Thyroid gland (tissue), 4 donors: ENCODE data around the gene FGFR4. TPM values are rescaled to one million over a fixed set of nuclear protein-coding genes. Genes with fewer than 3 reads are reported as not detected.
A peak's percentile ranks its signal among the peaks of the same experiment; 100 is the strongest.

Experiments used
- DNase-seq, 2 donors: peaks; one replicate each; pipeline ENCODE4 v3.0.0-alpha.2; 2019
- H3K27ac ChIP-seq, 3 donors: fragments of 200-600 bp; sonication (generic); 1 replicate in 2 of 3; 2 replicates in 1 of 3; pipeline ENCODE4 v1.5.1; 2016 to 2019; ENCODE audit warnings: mild to moderate bottlenecking in 1 of 3, moderate library complexity in 1 of 3
- H3K27me3 ChIP-seq: fragments of 200-600 bp; sonication (generic); one replicate; pipeline ENCODE4 v1.5.1; 2019
- H3K36me3 ChIP-seq, 2 donors: fragments of 200-600 bp; sonication (generic); one replicate each; pipeline ENCODE4 v1.5.1; 2016 to 2019
- H3K4me1 ChIP-seq, 2 donors: fragments of 200-600 bp; sonication (generic); one replicate each; pipeline ENCODE4 v1.5.1; 2017 to 2019
- H3K4me3 ChIP-seq, 3 donors: fragments of 200-600 bp; sonication (generic); replicated peaks in 1 of 3; 1 replicate in 2 of 3; 2 replicates in 1 of 3; pipeline ENCODE4 v1.5.1; 2016; ENCODE audit warnings: mild to moderate bottlenecking in 1 of 3
- H3K9me3 ChIP-seq: fragments of 200-600 bp; sonication (generic); one replicate; pipeline ENCODE4 v1.5.1; 2017
- POLR2A ChIP-seq, 2 donors: fragments of 450-650 bp; IDR thresholded peaks; one replicate each; pipeline ENCODE4 v1.6.1; 2017; ENCODE audit warnings: antibody characterized with exemption in 2 of 2, mild to moderate bottlenecking in 2 of 2, moderate library complexity in 1 of 2
- WGBS, 2 donors: methylation state at CpG; one replicate each; pipeline ENCODE4 v1.1.5; 2017; 5-methylcytosine and 5-hydroxymethylcytosine counted together
- intact Hi-C: fragments of 100-400 bp; cut with DNase I; formaldehyde crosslinking; loops from one replicate; pipeline ENCODE4 v1.15.1; 2023
- total RNA-seq, 4 donors: library from RNA; depleted of rRNA; stranded (reverse); fragments of >200 nt; gene quantifications; one replicate each; pipeline ENCODE4 v1.2.3, GENCODE V29; 2016
- TF ChIP-seq, protein P1 (sequence below), 6 experiments: fragments of 200-600 bp in 3 of 6; fragments of 450-650 bp in 3 of 6; sonication (generic) in 3 of 6; IDR thresholded peaks; one replicate each; pipeline ENCODE4 v1.5.1; 2016 to 2019; ENCODE audit warnings: antibody characterized with exemption in 6 of 6, mild to moderate bottlenecking in 2 of 6, inconsistent platforms in 1 of 6, moderate library complexity in 1 of 6

FGFR4 gene
- total RNA-seq, 4 donors from 2014 or later, result 0.49 to 1.2 (median 1.1) TPM; not detected in 1

DNA sequence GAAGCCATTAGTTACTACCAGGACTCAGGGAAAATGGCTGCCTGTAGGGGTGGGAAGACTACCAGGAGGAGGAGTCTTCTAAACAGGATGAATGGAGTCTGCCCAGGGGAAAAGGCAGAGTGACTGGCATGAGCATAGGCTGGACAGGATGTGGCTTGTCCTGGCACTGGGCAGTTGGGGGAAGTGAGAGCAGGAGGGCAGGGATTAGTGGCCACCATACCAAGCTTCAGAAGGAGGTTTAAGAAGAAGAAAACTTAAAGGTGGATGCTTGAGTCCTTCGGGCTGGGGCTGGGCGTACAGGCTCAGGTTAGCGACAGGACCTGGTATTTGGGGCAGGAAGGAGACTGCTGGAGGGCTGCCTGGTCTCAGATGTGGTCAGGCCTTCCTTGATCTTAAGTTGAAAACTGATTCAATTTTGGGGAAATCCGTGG, 41.9 kb downstream of the FGFR4 start:
- H3K4me1 ChIP-seq, result peaks cover 6 to 20% of the 10 kb centered on the region in 2 donors
- WGBS, 2 donors, result 79 to 88% methylated on average over 4 of the region's 4 CpGs
- no peaks in the 10 kb centered on the region for H3K9me3 ChIP-seq
- intact Hi-C loops, result loop anchor here (5.0 kb wide), 1 partner anchor 184 kb away; the partner anchor contains the start of gene MXD3
- peak overlapping the region in 1 of 3 donors; percentile 8 for H3K27ac ChIP-seq
- H3K36me3 ChIP-seq, result no peaks in the 10 kb centered on the region
- DNase-seq, result no peak
- no peak for TF ChIP-seq POLR2A (IDR thresholded peaks at IDR 0.05)
- TF ChIP-seq, protein P1, sequence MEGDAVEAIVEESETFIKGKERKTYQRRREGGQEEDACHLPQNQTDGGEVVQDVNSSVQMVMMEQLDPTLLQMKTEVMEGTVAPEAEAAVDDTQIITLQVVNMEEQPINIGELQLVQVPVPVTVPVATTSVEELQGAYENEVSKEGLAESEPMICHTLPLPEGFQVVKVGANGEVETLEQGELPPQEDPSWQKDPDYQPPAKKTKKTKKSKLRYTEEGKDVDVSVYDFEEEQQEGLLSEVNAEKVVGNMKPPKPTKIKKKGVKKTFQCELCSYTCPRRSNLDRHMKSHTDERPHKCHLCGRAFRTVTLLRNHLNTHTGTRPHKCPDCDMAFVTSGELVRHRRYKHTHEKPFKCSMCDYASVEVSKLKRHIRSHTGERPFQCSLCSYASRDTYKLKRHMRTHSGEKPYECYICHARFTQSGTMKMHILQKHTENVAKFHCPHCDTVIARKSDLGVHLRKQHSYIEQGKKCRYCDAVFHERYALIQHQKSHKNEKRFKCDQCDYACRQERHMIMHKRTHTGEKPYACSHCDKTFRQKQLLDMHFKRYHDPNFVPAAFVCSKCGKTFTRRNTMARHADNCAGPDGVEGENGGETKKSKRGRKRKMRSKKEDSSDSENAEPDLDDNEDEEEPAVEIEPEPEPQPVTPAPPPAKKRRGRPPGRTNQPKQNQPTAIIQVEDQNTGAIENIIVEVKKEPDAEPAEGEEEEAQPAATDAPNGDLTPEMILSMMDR (IDR thresholded peaks at IDR 0.05), result no peak
- no peaks in the 10 kb centered on the region for H3K27me3 ChIP-seq
- no peak overlapping the region for H3K4me3 ChIP-seq

DNA sequence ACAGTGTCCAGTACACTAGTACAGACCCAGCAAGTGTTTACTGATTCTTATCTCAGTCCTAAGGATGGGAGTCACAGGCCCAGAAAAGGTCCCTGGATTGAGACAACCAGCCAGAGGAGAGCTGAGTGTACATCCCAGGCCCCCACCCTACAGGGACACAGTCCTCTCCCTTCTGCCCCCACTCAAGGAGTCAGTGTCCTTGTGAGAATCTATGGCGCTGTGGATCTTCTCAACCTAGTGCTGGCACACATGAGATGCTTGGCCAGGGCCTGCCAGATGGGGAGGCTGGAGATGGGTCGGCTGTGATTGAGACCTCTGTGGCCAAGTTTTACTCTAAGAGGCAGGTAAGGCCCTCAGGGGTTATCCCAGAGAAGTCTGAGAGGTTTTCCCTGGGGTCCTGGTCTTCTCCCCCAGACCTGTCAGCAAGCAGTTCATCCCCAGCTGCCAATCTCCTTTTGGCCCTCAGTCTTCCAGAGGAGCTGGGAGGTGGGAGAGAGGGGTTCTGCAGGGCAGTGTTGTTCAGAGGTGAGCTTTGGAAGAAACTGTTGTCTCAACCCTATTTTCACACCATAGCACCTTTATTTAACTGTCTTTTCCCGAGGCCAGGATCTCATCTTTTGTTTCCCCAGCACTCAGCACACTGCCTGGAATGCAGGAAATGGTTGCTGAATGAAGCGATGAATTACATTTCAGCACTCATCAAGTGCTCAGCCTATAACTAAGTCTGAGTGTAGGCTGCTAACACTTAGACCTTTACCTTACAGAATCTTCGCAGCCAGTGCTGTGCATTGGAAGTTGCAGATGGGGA, 43.7 kb downstream of the FGFR4 start:
- H3K9me3 ChIP-seq, result no peaks in the 10 kb centered on the region
- no peaks in the 10 kb centered on the region for H3K27me3 ChIP-seq
- H3K4me3 ChIP-seq, result no peak overlapping the region
- TF ChIP-seq POLR2A (IDR thresholded peaks at IDR 0.05), result no peak
- H3K4me1 ChIP-seq, result peaks cover 17 to 31% of the 10 kb centered on the region in 2 donors
- peaks cover 4% of the 10 kb centered on the region in 2 donors for H3K36me3 ChIP-seq
- intact Hi-C loops, result no loop called here
- H3K27ac ChIP-seq, result no peak overlapping the region
- DNase-seq, result no peak
- WGBS, 2 donors, result 87 to 91% methylated on average over 5 of the region's 5 CpGs

DNA sequence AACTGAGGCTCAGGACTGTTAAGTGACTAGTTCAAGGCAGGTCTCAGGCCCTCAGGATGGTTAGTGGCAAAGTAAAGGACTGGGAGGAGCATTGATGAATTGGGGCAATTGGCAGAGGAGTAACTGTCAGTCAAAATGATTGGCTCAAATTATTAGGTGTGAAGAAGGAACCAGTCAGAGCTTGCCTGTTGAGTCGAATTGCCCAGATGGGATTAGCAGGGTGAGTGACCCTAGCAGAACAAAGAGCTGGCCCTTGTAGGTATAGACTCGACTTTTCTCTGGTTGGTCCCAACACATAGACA, 44.3 kb downstream of the FGFR4 start:
- 83 to 89% methylated on average over 2 of the region's 2 CpGs for WGBS, 2 donors
- intact Hi-C loops, result no loop called here

DNA sequence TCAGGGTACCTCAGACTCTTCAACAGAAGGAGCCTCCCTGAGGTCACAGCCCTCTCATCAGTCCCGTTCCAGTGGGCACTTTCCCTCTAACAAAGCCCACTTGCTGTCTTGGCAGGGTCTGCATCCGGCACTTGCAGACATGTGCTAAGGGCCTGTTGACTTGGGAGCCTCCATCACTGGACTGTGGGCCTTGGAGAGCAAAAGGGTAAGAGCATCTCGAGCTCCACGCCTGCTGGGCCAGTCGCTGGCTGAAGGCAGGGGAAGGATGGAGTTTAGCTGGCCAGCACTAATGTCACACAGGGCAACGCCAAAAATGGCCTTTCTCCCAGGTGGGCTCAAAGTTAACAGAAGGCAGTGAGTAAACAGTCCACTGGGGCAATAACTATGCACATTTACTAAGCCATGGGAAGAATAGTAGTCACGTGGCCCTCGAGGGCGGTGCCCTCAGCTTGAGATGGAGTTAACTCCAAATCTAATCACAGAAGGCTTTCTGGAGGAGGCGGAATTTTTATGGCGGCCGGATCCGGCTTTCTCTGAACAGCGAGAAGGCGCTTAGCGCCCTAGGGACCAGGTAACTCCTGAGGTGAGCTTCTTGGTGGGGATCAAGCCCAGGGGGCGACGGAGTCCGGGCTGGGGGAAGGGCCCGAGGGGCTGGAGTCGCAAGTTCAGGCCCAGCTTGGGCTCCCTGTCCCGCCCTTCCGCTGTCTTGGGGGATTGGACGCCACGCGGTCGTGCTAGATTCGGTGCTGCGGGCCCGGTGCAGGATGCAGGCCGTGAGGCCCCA, 44.8 kb downstream of the FGFR4 start:
- Histone ChIP-seq H3K4me3 (no peak overlapping the region), H3K9me3 (no peaks in the 10 kb centered on the region), H3K27me3 (no peaks in the 10 kb centered on the region), H3K4me1 (peaks cover 28 to 40% of the 10 kb centered on the region in 2 donors), H3K27ac (peak overlapping the region in 2 of 3 donors; percentile 96 to 100), H3K36me3 (peaks cover 9 to 10% of the 10 kb centered on the region in 2 donors)
- intact Hi-C loops, result no loop called here
- WGBS, 2 donors, result 78 to 94% methylated on average over 18 to 25 of the region's 31 CpGs
- DNase-seq, result peak in 1 of 2 donors; percentile 17
- TF ChIP-seq, protein P1 (IDR thresholded peaks at IDR 0.05), result no peak
- TF ChIP-seq POLR2A (IDR thresholded peaks at IDR 0.05), result no peak

More for the DNA sequence above, 44.3 kb downstream of the FGFR4 start:
- Histone ChIP-seq H3K4me3 (no peak overlapping the region), H3K9me3 (no peaks in the 10 kb centered on the region), H3K27me3 (no peaks in the 10 kb centered on the region), H3K27ac (no peak overlapping the region), H3K36me3 (peaks cover 9% of the 10 kb centered on the region in 2 donors), H3K4me1 (peaks cover 22 to 37% of the 10 kb centered on the region in 2 donors)
- no peak for DNase-seq
- TF ChIP-seq, protein P1 (IDR thresholded peaks at IDR 0.05), result no peak
- TF ChIP-seq POLR2A (IDR thresholded peaks at IDR 0.05), result no peak

DNA sequence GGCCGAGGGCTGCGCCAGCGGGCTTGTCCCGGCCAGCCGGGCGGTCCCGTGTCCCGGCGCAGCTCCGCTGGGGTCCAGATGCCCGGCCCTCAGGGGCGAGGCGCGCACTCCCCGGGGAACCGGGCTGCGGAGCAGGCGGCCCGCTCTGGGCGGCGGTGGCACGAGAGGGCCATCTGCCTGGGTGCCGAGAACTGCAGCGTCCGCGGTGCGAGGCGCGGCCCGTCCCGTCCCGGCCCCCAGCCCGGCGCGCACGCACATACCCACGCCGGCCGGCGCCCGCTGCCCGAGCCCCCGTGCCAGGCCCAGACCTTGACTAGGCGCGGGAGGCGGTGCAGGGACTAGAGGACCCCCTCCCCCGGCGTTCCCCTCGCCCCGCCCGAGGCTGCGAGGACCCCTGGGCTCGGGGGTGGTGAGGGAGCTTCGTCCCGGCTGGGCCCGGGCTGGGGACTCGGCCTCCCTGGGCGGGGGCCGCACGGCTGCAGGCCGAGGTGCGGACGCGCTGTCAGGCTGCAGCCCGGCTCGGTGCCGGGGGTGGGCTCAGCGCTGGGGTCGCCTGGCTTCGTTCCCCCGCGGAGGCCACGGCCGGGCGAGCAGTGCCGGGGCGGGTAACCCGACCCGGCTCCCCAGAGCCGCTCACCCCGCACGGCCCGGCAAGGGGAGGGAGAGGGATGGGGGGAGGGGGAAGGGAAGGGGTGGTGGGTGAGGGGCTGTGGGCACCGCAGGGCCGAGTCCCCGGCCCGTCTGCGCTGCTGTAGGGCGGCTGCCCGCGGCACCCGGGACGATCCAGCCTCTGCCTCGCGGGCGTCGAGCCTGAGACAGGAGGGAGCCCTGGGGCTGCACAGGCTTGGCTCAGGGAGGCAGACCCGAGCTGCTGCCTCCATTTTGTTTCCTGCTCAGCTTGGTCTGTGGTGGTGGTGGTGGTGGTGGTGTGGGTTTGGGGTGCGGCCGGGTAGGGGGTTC, 45.7 kb downstream of the FGFR4 start:
- H3K9me3 ChIP-seq, result no peaks in the 10 kb centered on the region
- TF ChIP-seq, protein P1 (IDR thresholded peaks at IDR 0.05), result no peak
- peak in 1 of 2 donors; percentile 8 for TF ChIP-seq POLR2A (IDR thresholded peaks at IDR 0.05)
- intact Hi-C loops, result no loop called here
- H3K4me1 ChIP-seq, result peaks cover 30 to 42% of the 10 kb centered on the region in 2 donors
- DNase-seq, result peak; percentile 33 to 44
- peak overlapping the region; percentile 96 to 100 (median 97) for H3K27ac ChIP-seq
- peaks cover 9 to 10% of the 10 kb centered on the region in 2 donors for H3K36me3 ChIP-seq
- WGBS, 2 donors, result 0 to 9% methylated on average over 8 to 12 of the region's 100 CpGs
- H3K27me3 ChIP-seq, result no peaks in the 10 kb centered on the region
- peak overlapping the region; percentile 1 to 88 (median 41) for H3K4me3 ChIP-seq
